Uterus (tissue), 2 donors: Measurements from ENCODE around the gene SLC8B1.

Experiments
- CTCF ChIP-seq, 4 experiments: fragments of 200-600 bp in 2 of 4; fragments of 450-650 bp in 2 of 4; sonication (generic) in 2 of 4; IDR thresholded peaks; one replicate each; pipeline ENCODE4 v1.5.1; 2016 to 2019; ENCODE audit warnings: antibody characterized with exemption in 4 of 4, mild to moderate bottlenecking in 2 of 4, moderate library complexity in 1 of 4
- POLR2A ChIP-seq, 2 donors: fragments of 450-650 bp; IDR thresholded peaks; one replicate each; pipeline ENCODE4 v1.6.1; 2016; ENCODE audit warnings: antibody characterized with exemption in 2 of 2, mild to moderate bottlenecking in 1 of 2, moderate library complexity in 1 of 2

- TF ChIP-seq CTCF (IDR thresholded peaks at IDR 0.05), result no peak
- TF ChIP-seq POLR2A (IDR thresholded peaks at IDR 0.05), result no peak
Measured at GRCh38 chr12:113329022-113329790, 5.7 kb downstream of the SLC8B1 start.
